Measurements from ENCODE around the gene NTNG1. TPM values are rescaled to one million over a fixed set of nuclear protein-coding genes. Genes with fewer than 3 reads are reported as not detected.

Gene NTNG1
- total and polyA plus RNA-seq, 2 of the 13 experiments (the other 11 are each of a cell fraction or from before 2014, with no cell fraction given), result not detected

DNA sequence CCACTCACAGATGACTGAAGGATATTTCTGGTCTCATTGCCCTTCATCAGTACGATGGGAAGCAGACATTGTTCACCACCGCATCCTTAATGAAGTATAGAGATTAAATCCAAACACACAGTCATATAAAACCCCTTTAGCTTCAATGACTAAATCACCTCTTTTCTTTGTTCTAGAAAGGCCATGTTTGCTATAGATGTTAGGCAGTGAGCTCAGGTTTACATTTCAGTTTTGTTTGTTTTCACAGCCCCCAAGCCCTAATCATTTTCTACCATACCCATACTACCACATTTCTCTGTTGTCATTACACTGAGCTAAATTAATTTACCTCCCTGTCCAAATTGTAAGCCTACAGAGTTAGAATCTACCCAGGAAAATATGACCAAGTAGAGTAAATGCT is 385.1 kb downstream of the NTNG1 start (continued):
- TF ChIP-seq, protein P1, sequence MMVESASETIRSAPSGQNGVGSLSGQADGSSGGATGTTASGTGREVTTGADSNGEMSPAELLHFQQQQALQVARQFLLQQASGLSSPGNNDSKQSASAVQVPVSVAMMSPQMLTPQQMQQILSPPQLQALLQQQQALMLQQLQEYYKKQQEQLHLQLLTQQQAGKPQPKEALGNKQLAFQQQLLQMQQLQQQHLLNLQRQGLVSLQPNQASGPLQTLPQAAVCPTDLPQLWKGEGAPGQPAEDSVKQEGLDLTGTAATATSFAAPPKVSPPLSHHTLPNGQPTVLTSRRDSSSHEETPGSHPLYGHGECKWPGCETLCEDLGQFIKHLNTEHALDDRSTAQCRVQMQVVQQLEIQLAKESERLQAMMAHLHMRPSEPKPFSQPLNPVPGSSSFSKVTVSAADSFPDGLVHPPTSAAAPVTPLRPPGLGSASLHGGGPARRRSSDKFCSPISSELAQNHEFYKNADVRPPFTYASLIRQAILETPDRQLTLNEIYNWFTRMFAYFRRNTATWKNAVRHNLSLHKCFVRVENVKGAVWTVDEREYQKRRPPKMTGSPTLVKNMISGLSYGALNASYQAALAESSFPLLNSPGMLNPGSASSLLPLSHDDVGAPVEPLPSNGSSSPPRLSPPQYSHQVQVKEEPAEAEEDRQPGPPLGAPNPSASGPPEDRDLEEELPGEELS (CRISPR knock-in tag; IDR thresholded peaks at IDR 0.05), result 0 out of 2 replicates have a peak, but pooled peaks have one; percentile 14
- TF ChIP-seq, protein P2, sequence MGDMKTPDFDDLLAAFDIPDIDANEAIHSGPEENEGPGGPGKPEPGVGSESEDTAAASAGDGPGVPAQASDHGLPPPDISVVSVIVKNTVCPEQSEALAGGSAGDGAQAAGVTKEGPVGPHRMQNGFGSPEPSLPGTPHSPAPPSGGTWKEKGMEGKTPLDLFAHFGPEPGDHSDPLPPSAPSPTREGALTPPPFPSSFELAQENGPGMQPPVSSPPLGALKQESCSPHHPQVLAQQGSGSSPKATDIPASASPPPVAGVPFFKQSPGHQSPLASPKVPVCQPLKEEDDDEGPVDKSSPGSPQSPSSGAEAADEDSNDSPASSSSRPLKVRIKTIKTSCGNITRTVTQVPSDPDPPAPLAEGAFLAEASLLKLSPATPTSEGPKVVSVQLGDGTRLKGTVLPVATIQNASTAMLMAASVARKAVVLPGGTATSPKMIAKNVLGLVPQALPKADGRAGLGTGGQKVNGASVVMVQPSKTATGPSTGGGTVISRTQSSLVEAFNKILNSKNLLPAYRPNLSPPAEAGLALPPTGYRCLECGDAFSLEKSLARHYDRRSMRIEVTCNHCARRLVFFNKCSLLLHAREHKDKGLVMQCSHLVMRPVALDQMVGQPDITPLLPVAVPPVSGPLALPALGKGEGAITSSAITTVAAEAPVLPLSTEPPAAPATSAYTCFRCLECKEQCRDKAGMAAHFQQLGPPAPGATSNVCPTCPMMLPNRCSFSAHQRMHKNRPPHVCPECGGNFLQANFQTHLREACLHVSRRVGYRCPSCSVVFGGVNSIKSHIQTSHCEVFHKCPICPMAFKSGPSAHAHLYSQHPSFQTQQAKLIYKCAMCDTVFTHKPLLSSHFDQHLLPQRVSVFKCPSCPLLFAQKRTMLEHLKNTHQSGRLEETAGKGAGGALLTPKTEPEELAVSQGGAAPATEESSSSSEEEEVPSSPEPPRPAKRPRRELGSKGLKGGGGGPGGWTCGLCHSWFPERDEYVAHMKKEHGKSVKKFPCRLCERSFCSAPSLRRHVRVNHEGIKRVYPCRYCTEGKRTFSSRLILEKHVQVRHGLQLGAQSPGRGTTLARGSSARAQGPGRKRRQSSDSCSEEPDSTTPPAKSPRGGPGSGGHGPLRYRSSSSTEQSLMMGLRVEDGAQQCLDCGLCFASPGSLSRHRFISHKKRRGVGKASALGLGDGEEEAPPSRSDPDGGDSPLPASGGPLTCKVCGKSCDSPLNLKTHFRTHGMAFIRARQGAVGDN (CRISPR knock-in tag; IDR thresholded peaks at IDR 0.05), result no peak
- TF ChIP-seq SATB2 (CRISPR knock-in tag; IDR thresholded peaks at IDR 0.05), result no peak
- TF ChIP-seq SRSF4 (IDR thresholded peaks at IDR 0.05; ENCODE audit: low read depth, low read length, poor library complexity, severe bottlenecking), result no peak
- TF ChIP-seq ZNF615 (CRISPR knock-in tag; IDR thresholded peaks at IDR 0.05; ENCODE audit: borderline replicate concordance), result no peak
- TF ChIP-seq TEAD2 (CRISPR knock-in tag; IDR thresholded peaks at IDR 0.05), result no peak
- TF ChIP-seq TCF12 (IDR thresholded peaks at IDR 0.05), result no peak
- TF ChIP-seq TCF12 (CRISPR knock-in tag; IDR thresholded peaks at IDR 0.05), result no peak
- no peak for TF ChIP-seq YEATS2 (CRISPR knock-in tag; IDR thresholded peaks at IDR 0.05; ENCODE audit: borderline replicate concordance)
- TF ChIP-seq, protein P3, sequence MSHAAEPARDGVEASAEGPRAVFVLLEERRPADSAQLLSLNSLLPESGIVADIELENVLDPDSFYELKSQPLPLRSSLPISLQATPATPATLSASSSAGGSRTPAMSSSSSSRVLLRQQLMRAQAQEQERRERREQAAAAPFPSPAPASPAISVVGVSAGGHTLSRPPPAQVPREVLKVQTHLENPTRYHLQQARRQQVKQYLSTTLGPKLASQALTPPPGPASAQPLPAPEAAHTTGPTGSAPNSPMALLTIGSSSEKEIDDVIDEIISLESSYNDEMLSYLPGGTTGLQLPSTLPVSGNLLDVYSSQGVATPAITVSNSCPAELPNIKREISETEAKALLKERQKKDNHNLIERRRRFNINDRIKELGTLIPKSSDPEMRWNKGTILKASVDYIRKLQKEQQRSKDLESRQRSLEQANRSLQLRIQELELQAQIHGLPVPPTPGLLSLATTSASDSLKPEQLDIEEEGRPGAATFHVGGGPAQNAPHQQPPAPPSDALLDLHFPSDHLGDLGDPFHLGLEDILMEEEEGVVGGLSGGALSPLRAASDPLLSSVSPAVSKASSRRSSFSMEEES (CRISPR knock-in tag; IDR thresholded peaks at IDR 0.05), result no peak
- TF ChIP-seq ATF7 (IDR thresholded peaks at IDR 0.05), result no peak
- TF ChIP-seq ATF7 (CRISPR knock-in tag; IDR thresholded peaks at IDR 0.05), result no peak
- TF ChIP-seq, protein P4, sequence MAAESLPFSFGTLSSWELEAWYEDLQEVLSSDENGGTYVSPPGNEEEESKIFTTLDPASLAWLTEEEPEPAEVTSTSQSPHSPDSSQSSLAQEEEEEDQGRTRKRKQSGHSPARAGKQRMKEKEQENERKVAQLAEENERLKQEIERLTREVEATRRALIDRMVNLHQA (CRISPR knock-in tag; IDR thresholded peaks at IDR 0.05), result no peak
- TF ChIP-seq TBX3 (IDR thresholded peaks at IDR 0.05; ENCODE audit: borderline replicate concordance), result no peak
- no peak for TF ChIP-seq ZNF253 (CRISPR knock-in tag; IDR thresholded peaks at IDR 0.05; ENCODE audit: borderline replicate concordance)
- TF ChIP-seq, protein P5, sequence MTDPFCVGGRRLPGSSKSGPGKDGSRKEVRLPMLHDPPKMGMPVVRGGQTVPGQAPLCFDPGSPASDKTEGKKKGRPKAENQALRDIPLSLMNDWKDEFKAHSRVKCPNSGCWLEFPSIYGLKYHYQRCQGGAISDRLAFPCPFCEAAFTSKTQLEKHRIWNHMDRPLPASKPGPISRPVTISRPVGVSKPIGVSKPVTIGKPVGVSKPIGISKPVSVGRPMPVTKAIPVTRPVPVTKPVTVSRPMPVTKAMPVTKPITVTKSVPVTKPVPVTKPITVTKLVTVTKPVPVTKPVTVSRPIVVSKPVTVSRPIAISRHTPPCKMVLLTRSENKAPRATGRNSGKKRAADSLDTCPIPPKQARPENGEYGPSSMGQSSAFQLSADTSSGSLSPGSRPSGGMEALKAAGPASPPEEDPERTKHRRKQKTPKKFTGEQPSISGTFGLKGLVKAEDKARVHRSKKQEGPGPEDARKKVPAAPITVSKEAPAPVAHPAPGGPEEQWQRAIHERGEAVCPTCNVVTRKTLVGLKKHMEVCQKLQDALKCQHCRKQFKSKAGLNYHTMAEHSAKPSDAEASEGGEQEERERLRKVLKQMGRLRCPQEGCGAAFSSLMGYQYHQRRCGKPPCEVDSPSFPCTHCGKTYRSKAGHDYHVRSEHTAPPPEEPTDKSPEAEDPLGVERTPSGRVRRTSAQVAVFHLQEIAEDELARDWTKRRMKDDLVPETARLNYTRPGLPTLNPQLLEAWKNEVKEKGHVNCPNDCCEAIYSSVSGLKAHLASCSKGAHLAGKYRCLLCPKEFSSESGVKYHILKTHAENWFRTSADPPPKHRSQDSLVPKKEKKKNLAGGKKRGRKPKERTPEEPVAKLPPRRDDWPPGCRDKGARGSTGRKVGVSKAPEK (CRISPR knock-in tag; IDR thresholded peaks at IDR 0.05; ENCODE audit: borderline replicate concordance), result no peak
- no peak for TF ChIP-seq RBM39 (IDR thresholded peaks at IDR 0.05; ENCODE audit: low read depth, low read length, poor library complexity, severe bottlenecking)
- TF ChIP-seq, protein P6, sequence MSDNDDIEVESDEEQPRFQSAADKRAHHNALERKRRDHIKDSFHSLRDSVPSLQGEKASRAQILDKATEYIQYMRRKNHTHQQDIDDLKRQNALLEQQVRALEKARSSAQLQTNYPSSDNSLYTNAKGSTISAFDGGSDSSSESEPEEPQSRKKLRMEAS (IDR thresholded peaks at IDR 0.05), result no peak
- 0 out of 2 replicates have a peak, but pooled peaks have one; percentile 20 for TF ChIP-seq MED13 (CRISPR knock-in tag; IDR thresholded peaks at IDR 0.05)
- TF ChIP-seq ZNF768 (CRISPR knock-in tag; IDR thresholded peaks at IDR 0.05), result no peak
